Body of pancreas (tissue), 4 donors: ENCODE results near the gene VIPR1. TPM values are rescaled to one million over a fixed set of nuclear protein-coding genes. Genes with fewer than 3 reads are reported as not detected.

ENCODE experiments used
- ATAC-seq: fragments of 150-250 bp; one replicate; pipeline ENCODE4 v1.9.1; 2016
- DNase-seq, 4 donors: peaks; one replicate each; pipeline ENCODE4 v3.0.0-alpha.2; 2019
- H3K27ac ChIP-seq, 4 donors: fragments of 200-600 bp; sonication (generic); 1 replicate in 3 of 4; 2 replicates in 1 of 4; pipeline versions ENCODE4 v1.5.1 to v1.6.1; 2016 to 2019; ENCODE audit warnings: mild to moderate bottlenecking in 1 of 4, mixed read lengths in 1 of 4, moderate library complexity in 1 of 4
- H3K27me3 ChIP-seq, 2 donors: fragments of 200-600 bp; sonication (generic); one replicate each; pipeline ENCODE4 v1.6.0; 2016; ENCODE audit warnings: mild to moderate bottlenecking in 1 of 2
- H3K36me3 ChIP-seq, 2 donors: fragments of 200-600 bp; sonication (generic); replicated peaks in 1 of 2; 2 replicates each; pipeline ENCODE4 v1.5.1; 2016; ENCODE audit warnings: low read depth in 2 of 2; ENCODE audit not compliant: insufficient read depth in 1 of 2
- H3K4me1 ChIP-seq: fragments of 200-600 bp; sonication (generic); one replicate; pipeline ENCODE4 v1.6.0; 2016
- H3K4me3 ChIP-seq, 2 donors: fragments of 200-600 bp; sonication (generic); 1 replicate in 1 of 2; 2 replicates in 1 of 2; pipeline ENCODE4 v1.5.1; 2016 to 2019
- H3K9me3 ChIP-seq, 3 donors: fragments of 200-600 bp; sonication (generic); 1 replicate in 2 of 3; 2 replicates in 1 of 3; pipeline ENCODE4 v1.5.1; 2016
- CTCF ChIP-seq, 7 experiments: fragments of 450-650 bp in 4 of 7; fragments of 200-600 bp in 3 of 7; sonication (generic) in 3 of 7; IDR thresholded peaks; one replicate each; pipeline ENCODE4 v1.5.1; 2016 to 2019; ENCODE audit warnings: antibody characterized with exemption in 7 of 7
- POLR2A ChIP-seq, 3 donors: fragments of 450-650 bp; IDR thresholded peaks; one replicate each; pipeline ENCODE4 v1.6.1; 2016; ENCODE audit warnings: antibody characterized with exemption in 3 of 3, mild to moderate bottlenecking in 2 of 3
- WGBS, 2 donors: methylation state at CpG; one replicate each; pipeline ENCODE4 v1.1.5; 2017; 5-methylcytosine and 5-hydroxymethylcytosine counted together
- intact Hi-C: fragments of 100-400 bp; cut with DNase I; formaldehyde crosslinking; loops from one replicate; pipeline ENCODE4 v1.15.1; 2023
- total RNA-seq, 2 donors: library from RNA; depleted of rRNA; stranded (reverse); fragments of >200 nt; gene quantifications; one replicate each; pipeline ENCODE4 v1.1.0, GENCODE V29; 2016

The VIPR1 gene
- total RNA-seq, 2 donors from 2014 or later = 0.99 to 10.6 TPM

DNA sequence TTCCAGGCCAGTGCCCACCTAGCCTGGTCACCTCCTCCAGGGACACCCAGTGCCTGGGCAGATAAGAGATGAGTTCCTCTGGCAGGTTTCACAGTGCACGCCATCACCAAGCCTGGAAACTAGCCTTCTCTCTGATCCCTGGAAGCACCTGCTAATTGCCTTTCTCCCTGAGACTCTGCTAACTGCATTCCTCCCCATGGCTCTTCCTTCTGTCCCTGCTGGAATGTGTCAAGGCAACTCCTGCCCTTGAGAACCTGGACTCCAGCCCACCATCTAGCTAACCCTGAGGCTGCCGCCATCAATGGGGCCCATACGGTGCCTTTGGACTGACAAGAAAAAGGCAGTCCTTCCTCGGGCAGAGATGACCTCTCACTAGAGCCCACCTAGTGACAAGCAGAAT, 18.5 kb downstream of the VIPR1 start:
- H3K27ac ChIP-seq = no peak overlapping the region
- H3K4me1 ChIP-seq = no peaks in the 10 kb centered on the region
- no peaks in the 10 kb centered on the region for H3K9me3 ChIP-seq
- H3K4me3 ChIP-seq = no peak overlapping the region
- DNase-seq = no peak
- no peak for ATAC-seq
- H3K27me3 ChIP-seq = no peaks in the 10 kb centered on the region
- WGBS, 2 donors = 85 to 91% methylated on average over 4 of the region's 4 CpGs
- H3K36me3 ChIP-seq = no peaks in the 10 kb centered on the region
- intact Hi-C loops = no loop called here
- no peak for TF ChIP-seq CTCF (IDR thresholded peaks at IDR 0.05)
- TF ChIP-seq POLR2A (IDR thresholded peaks at IDR 0.05) = no peak

DNA sequence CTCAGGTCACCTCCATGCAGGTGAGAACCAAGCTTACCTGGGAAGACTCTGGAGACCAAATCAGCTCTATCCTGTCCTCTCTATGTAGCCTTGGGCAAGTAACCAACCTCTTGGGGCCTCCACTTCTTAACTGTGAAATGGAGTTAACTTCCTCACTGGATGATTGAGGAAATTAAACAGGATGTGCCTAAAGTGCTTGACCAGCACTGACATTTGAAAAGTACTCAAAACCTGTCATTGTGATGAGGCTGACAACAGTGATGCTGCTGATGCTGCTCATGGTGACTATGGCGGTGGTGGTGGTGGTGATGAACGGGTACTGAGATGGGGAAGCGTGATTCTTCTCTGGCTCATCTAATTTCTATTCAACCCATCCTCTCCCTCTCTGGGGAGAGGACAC, 22.3 kb downstream of the VIPR1 start:
- intact Hi-C loops = no loop called here
- Histone ChIP-seq H3K27ac (no peak overlapping the region), H3K36me3 (no peaks in the 10 kb centered on the region), H3K4me1 (no peaks in the 10 kb centered on the region), H3K9me3 (no peaks in the 10 kb centered on the region), H3K27me3 (no peaks in the 10 kb centered on the region), H3K4me3 (no peak overlapping the region)
- TF ChIP-seq CTCF (IDR thresholded peaks at IDR 0.05) (no peak), POLR2A (IDR thresholded peaks at IDR 0.05) (no peak)
- WGBS, 2 donors = 88 to 91% methylated on average over 3 of the region's 3 CpGs
- ATAC-seq = no peak
- no peak for DNase-seq

- TF ChIP-seq CTCF (IDR thresholded peaks at IDR 0.05) (no peak), POLR2A (IDR thresholded peaks at IDR 0.05) (no peak)
- no peak for ATAC-seq
- Histone ChIP-seq H3K4me1 (no peaks in the 10 kb centered on the region), H3K36me3 (no peaks in the 10 kb centered on the region), H3K9me3 (no peaks in the 10 kb centered on the region), H3K27me3 (no peaks in the 10 kb centered on the region), H3K4me3 (no peak overlapping the region), H3K27ac (no peak overlapping the region)
- DNase-seq = no peak
- WGBS, 2 donors = 89 to 100% methylated on average over 1 to 4 of the region's 4 CpGs
- intact Hi-C loops = no loop called here
Measured at GRCh38 chr3:42525212-42525611, 22.8 kb downstream of the VIPR1 start.

GRCh38 chr3:42525736-42526345, 23.4 kb downstream of the VIPR1 start:
- Histone ChIP-seq H3K9me3 (no peaks in the 10 kb centered on the region), H3K4me1 (no peaks in the 10 kb centered on the region), H3K36me3 (no peaks in the 10 kb centered on the region), H3K4me3 (no peak overlapping the region), H3K27me3 (no peaks in the 10 kb centered on the region), H3K27ac (no peak overlapping the region)
- no peak for DNase-seq
- 91 to 96% methylated on average over 6 to 10 of the region's 13 CpGs for WGBS, 2 donors
- intact Hi-C loops = no loop called here
- TF ChIP-seq CTCF (IDR thresholded peaks at IDR 0.05) = no peak
- no peak for TF ChIP-seq POLR2A (IDR thresholded peaks at IDR 0.05)
- ATAC-seq = no peak
